Thyroid gland (tissue), 4 donors: ENCODE results near the gene MRPS24.

Experiments
- CTCF ChIP-seq, 6 experiments: fragments of 200-600 bp in 3 of 6; fragments of 450-650 bp in 3 of 6; sonication (generic) in 3 of 6; IDR thresholded peaks; one replicate each; pipeline ENCODE4 v1.5.1; 2016 to 2019; ENCODE audit warnings: antibody characterized with exemption in 6 of 6, mild to moderate bottlenecking in 2 of 6, inconsistent platforms in 1 of 6, moderate library complexity in 1 of 6
- POLR2A ChIP-seq, 2 donors: fragments of 450-650 bp; IDR thresholded peaks; one replicate each; pipeline ENCODE4 v1.6.1; 2017; ENCODE audit warnings: antibody characterized with exemption in 2 of 2, mild to moderate bottlenecking in 2 of 2, moderate library complexity in 1 of 2

DNA sequence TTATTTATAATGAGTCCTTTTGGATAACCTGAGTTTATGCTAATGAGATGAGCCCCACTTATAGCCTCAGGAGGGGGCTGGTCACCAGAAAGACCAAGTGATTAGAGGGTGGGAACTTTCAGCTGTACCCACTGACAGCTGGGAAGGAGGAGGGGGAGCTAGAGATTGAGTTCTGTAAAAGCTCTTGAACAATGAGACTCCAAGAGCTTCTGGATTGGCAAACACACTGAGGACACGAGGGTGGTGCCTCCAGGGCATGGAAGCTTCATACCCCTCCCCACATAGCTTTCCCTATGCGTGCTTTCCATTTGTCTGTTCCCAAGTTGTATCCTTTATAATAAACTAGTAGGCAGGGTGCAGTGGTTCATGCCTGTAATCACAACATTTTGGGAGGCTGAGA lies 20.3 kb downstream of the MRPS24 start:
- TF ChIP-seq CTCF (IDR thresholded peaks at IDR 0.05) (no peak), POLR2A (IDR thresholded peaks at IDR 0.05) (no peak)
